H9 (cell line): ENCODE results near the gene SUPT7L. TPM values are rescaled to one million over a fixed set of nuclear protein-coding genes. Genes with fewer than 3 reads are reported as not detected.

Experiments used
- DNase-seq: peaks from one replicate; pipeline ENCODE4 v3.0.0-alpha.2; 2017
- H2AFZ ChIP-seq: one replicate; pipeline ENCODE4 v1.6.1; 2013; ENCODE audit warnings: mild to moderate bottlenecking, low read length, control low read depth, moderate library complexity
- H2AK5ac ChIP-seq: 2 replicates; pipeline ENCODE4 v1.6.1; 2013; ENCODE audit warnings: low read length, control low read depth, mixed read lengths; ENCODE audit not compliant: insufficient read length
- H2BK120ac ChIP-seq: one replicate; pipeline ENCODE4 v1.6.1; 2013; ENCODE audit warnings: low read depth, mild to moderate bottlenecking, low read length, control low read depth, inconsistent platforms; ENCODE audit not compliant: poor library complexity, severe bottlenecking
- H2BK12ac ChIP-seq: 2 replicates; pipeline ENCODE4 v1.6.1; 2013; ENCODE audit warnings: low read length, control low read depth, mixed read lengths, low read depth; ENCODE audit not compliant: insufficient read length
- H2BK15ac ChIP-seq: 2 replicates; pipeline ENCODE4 v1.6.1; 2013; ENCODE audit warnings: low read depth, low read length, control low read depth
- H2BK20ac ChIP-seq: one replicate; pipeline ENCODE4 v1.6.1; 2013; ENCODE audit warnings: low read depth, mild to moderate bottlenecking, low read length, control low read depth, inconsistent platforms; ENCODE audit not compliant: poor library complexity, severe bottlenecking
- H2BK5ac ChIP-seq: 2 replicates; pipeline ENCODE4 v1.6.1; 2013; ENCODE audit warnings: low read length, control low read depth, mixed read lengths; ENCODE audit not compliant: insufficient read length
- H3K14ac ChIP-seq: 2 replicates; pipeline ENCODE4 v1.6.1; 2013; ENCODE audit warnings: low read length, control low read depth; ENCODE audit not compliant: insufficient read depth
- H3K18ac ChIP-seq: 2 replicates; pipeline ENCODE4 v1.6.1; 2013; ENCODE audit warnings: low read depth, mild to moderate bottlenecking, mixed read lengths, low read length, control low read depth; ENCODE audit not compliant: insufficient read length
- H3K23ac ChIP-seq: 2 replicates; pipeline ENCODE4 v1.6.1; 2013; ENCODE audit warnings: low read length, control low read depth, mixed read lengths, low read depth; ENCODE audit not compliant: insufficient read length
- H3K23me2 ChIP-seq: 2 replicates; pipeline ENCODE4 v1.6.1; 2013; ENCODE audit warnings: low read depth, mild to moderate bottlenecking, mixed read lengths, low read length, control low read depth; ENCODE audit not compliant: insufficient read length, poor library complexity, severe bottlenecking
- H3K27ac ChIP-seq: 2 replicates; pipeline ENCODE4 v1.5.1; 2013; ENCODE audit warnings: low read length, control low read depth, mixed read lengths, low read depth; ENCODE audit not compliant: insufficient read length
- H3K27me3 ChIP-seq: 2 replicates; pipeline ENCODE4 v1.6.1; 2013; ENCODE audit warnings: low read length, control low read depth, inconsistent platforms; ENCODE audit not compliant: insufficient read depth
- H3K4ac ChIP-seq: 2 replicates; pipeline ENCODE4 v1.6.1; 2013; ENCODE audit warnings: low read depth, mild to moderate bottlenecking, control low read depth, inconsistent platforms, low read length, moderate library complexity
- H3K4me1 ChIP-seq: 2 replicates; pipeline ENCODE4 v1.6.1; 2013; ENCODE audit warnings: low read length, control low read depth, inconsistent platforms; ENCODE audit not compliant: insufficient read depth
- H3K4me2 ChIP-seq: 2 replicates; pipeline ENCODE4 v1.6.1; 2013; ENCODE audit warnings: low read length, control low read depth, mixed read lengths; ENCODE audit not compliant: insufficient read length, insufficient read depth
- H3K56ac ChIP-seq: 2 replicates; pipeline ENCODE4 v1.6.1; 2013; ENCODE audit warnings: low read depth, mild to moderate bottlenecking, mixed read lengths, low read length, control low read depth; ENCODE audit not compliant: insufficient read length
- H3K79me1 ChIP-seq: 2 replicates; pipeline ENCODE4 v1.6.1; 2013; ENCODE audit warnings: low read depth, mild to moderate bottlenecking, moderate library complexity, low read length, control low read depth, inconsistent platforms; ENCODE audit not compliant: insufficient read depth, poor library complexity, severe bottlenecking
- H3K79me2 ChIP-seq: 2 replicates; pipeline ENCODE4 v1.6.1; 2013; ENCODE audit warnings: low read length, control low read depth, inconsistent platforms; ENCODE audit not compliant: insufficient read depth
- H3K9ac ChIP-seq: 2 replicates; pipeline ENCODE4 v1.6.1; 2013; ENCODE audit warnings: low read length, control low read depth, mixed read lengths; ENCODE audit not compliant: insufficient read length; ENCODE audit errors: extremely low read depth
- H3K9me3 ChIP-seq: one replicate; pipeline ENCODE4 v1.6.1; 2013; ENCODE audit warnings: low read depth, low read length, inconsistent platforms; ENCODE audit not compliant: control insufficient read depth
- H3T11ph ChIP-seq: one replicate; pipeline ENCODE4 v1.6.1; 2013; ENCODE audit warnings: mild to moderate bottlenecking, low read length, control low read depth, inconsistent platforms
- H4K20me1 ChIP-seq: one replicate; pipeline ENCODE4 v1.6.1; 2013; ENCODE audit not compliant: control insufficient read depth, insufficient read length, insufficient read depth
- H4K5ac ChIP-seq: 2 replicates; pipeline ENCODE4 v1.6.1; 2013; ENCODE audit warnings: low read depth, mild to moderate bottlenecking, mixed read lengths, low read length, control low read depth; ENCODE audit not compliant: insufficient read length
- H4K8ac ChIP-seq: replicated peaks from 2 replicates; pipeline ENCODE4 v1.6.1; 2013; ENCODE audit warnings: low read length, control low read depth, mixed read lengths, low read depth; ENCODE audit not compliant: insufficient read length
- H4K91ac ChIP-seq: 2 replicates; pipeline ENCODE4 v1.6.1; 2013; ENCODE audit warnings: low read depth, mild to moderate bottlenecking, moderate library complexity, mixed read lengths, low read length, control low read depth; ENCODE audit not compliant: insufficient read length
- H3K27ac Mint-ChIP-seq, 3 experiments: 2 replicates in 2 of 3; 3 replicates in 1 of 3; pipeline ENCODE4 v1.8.0; 2020 to 2021; ENCODE audit warnings: mixed read lengths in 3 of 3, mild to moderate bottlenecking in 1 of 3, moderate library complexity in 1 of 3
- H3K27me3 Mint-ChIP-seq: 2 replicates; pipeline ENCODE4 v1.8.0; 2021; ENCODE audit warnings: low read depth, mild to moderate bottlenecking, moderate library complexity, mixed read lengths
- H3K36me3 Mint-ChIP-seq, 3 experiments: 2 replicates in 2 of 3; 3 replicates in 1 of 3; pipeline ENCODE4 v1.8.0; 2020 to 2021; ENCODE audit warnings: low read depth in 3 of 3, mixed read lengths in 3 of 3; ENCODE audit not compliant: insufficient read depth in 1 of 3
- H3K4me1 Mint-ChIP-seq, 2 experiments: 2 replicates each; pipeline ENCODE4 v1.8.0; 2020; ENCODE audit warnings: mixed read lengths in 2 of 2
- H3K4me3 Mint-ChIP-seq, 2 experiments: 2 replicates in 1 of 2; 3 replicates in 1 of 2; pipeline ENCODE4 v1.8.0; 2020 to 2021; ENCODE audit warnings: mild to moderate bottlenecking in 2 of 2, mixed read lengths in 2 of 2, moderate library complexity in 1 of 2
- H3K9me3 Mint-ChIP-seq, 2 experiments: 2 replicates in 1 of 2; 3 replicates in 1 of 2; pipeline ENCODE4 v1.8.0; 2020; ENCODE audit warnings: mild to moderate bottlenecking in 2 of 2, mixed read lengths in 2 of 2, moderate library complexity in 1 of 2
- WGBS: extraction: QIAGEN DNeasy Blood & Tissue Kit; methylation state at CpG from one replicate; pipeline ENCODE4 v1.1.7; 2013; ENCODE audit warnings: missing lambda C conversion rate, low lambda C conversion rate, mixed read lengths; ENCODE audit not compliant: insufficient read length; ENCODE audit errors: extremely low coverage; 5-methylcytosine and 5-hydroxymethylcytosine counted together
- total RNA-seq: library from RNA; stranded (reverse); gene quantifications from 2 replicates; pipeline ENCODE4 v1.2.1, GENCODE V29; 2021
- TF ChIP-seq, protein P1 (sequence below): fragments of 200-600 bp; sonication (generic); conservative IDR thresholded peaks from 3 replicates; pipeline ENCODE4 v1.8.0; 2021; ENCODE audit warnings: antibody characterized with exemption, mild to moderate bottlenecking

SUPT7L gene
- total RNA-seq, 1 experiment from 2014 or later: 30.4 TPM

DNA sequence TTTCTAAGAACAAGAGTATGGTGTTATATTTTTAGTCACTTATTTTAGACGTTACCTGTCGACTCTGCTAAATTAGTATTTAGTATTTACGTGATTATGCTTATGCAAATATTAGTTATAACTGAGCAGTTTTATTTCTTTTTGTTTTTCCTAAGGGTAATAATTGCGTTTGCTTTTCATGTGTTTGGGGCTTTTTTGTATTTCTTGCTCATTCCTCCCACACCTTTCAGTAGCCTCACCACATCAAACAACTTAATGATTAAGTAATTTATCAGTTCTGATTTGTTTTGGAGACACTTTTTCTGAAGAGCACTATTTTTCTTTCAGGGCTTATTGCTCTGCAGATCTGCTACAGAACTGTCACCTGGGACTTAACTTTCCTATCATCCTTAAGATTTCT is 7.8 kb upstream of the SUPT7L start:
- no peaks in the 10 kb centered on the region for H3K9me3 Mint-ChIP-seq

More for the DNA sequence above, 7.8 kb upstream of the SUPT7L start:
- Histone ChIP-seq H2AK5ac (no peak overlapping the region), H3K27me3 (no peaks in the 10 kb centered on the region), H4K5ac (no peak overlapping the region), H3K79me1 (no peaks in the 10 kb centered on the region), H3K23me2 (no peaks in the 10 kb centered on the region), H3T11ph (no peak overlapping the region), H2BK120ac (no peak overlapping the region), H3K4me2 (no peak overlapping the region), H2AFZ (no peak overlapping the region), H3K9ac (no peak overlapping the region), H4K8ac (no peak overlapping the region), H4K91ac (no peak overlapping the region), H3K18ac (no peak overlapping the region), H2BK12ac (no peak overlapping the region), H3K56ac (no peak overlapping the region), H3K23ac (no peak overlapping the region), H3K79me2 (no peaks in the 10 kb centered on the region), H2BK5ac (no peak overlapping the region), H3K4ac (no peak overlapping the region), H2BK15ac (no peak overlapping the region), H3K9me3 (no peaks in the 10 kb centered on the region), H3K14ac (no peak overlapping the region), H3K27ac (no peak overlapping the region), H2BK20ac (no peak overlapping the region), H3K4me1 (no peaks in the 10 kb centered on the region), H4K20me1 (no peaks in the 10 kb centered on the region)
- H3K27ac Mint-ChIP-seq: no peak overlapping the region
- no peak for DNase-seq
- WGBS: no CpG with 5 or more reads among the region's 4 CpGs
- H3K36me3 Mint-ChIP-seq: peaks cover 14 to 56% (median 55%) of the 10 kb centered on the region in 3 experiments; a peak in 6 of 7 replicates
- no peaks in the 10 kb centered on the region for H3K4me1 Mint-ChIP-seq
- H3K27me3 Mint-ChIP-seq: no peaks in the 10 kb centered on the region
- H3K4me3 Mint-ChIP-seq: no peak overlapping the region
- TF ChIP-seq, protein P1, sequence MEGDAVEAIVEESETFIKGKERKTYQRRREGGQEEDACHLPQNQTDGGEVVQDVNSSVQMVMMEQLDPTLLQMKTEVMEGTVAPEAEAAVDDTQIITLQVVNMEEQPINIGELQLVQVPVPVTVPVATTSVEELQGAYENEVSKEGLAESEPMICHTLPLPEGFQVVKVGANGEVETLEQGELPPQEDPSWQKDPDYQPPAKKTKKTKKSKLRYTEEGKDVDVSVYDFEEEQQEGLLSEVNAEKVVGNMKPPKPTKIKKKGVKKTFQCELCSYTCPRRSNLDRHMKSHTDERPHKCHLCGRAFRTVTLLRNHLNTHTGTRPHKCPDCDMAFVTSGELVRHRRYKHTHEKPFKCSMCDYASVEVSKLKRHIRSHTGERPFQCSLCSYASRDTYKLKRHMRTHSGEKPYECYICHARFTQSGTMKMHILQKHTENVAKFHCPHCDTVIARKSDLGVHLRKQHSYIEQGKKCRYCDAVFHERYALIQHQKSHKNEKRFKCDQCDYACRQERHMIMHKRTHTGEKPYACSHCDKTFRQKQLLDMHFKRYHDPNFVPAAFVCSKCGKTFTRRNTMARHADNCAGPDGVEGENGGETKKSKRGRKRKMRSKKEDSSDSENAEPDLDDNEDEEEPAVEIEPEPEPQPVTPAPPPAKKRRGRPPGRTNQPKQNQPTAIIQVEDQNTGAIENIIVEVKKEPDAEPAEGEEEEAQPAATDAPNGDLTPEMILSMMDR: no peak
